SK-N-SH treated with all-trans-retinoic acid at 6 μM for 48 hours (cell line): ENCODE data around the gene F11R.
"Not testable (repeated sequence)": the region's sequence is repeated elsewhere in the genome, so short reads cannot be mapped to it uniquely, and the experiment has no call there.

Experiments used
- ARNTL ChIP-seq: fragments of 450-650 bp; formaldehyde crosslinking; IDR thresholded peaks from 2 replicates; pipeline ENCODE4 v1.5.0; 2020; ENCODE audit warnings: low read depth, mild to moderate bottlenecking, moderate library complexity, borderline replicate concordance
- ESRRG ChIP-seq: fragments of 250-450 bp; sonication (Bioruptor Pico); IDR thresholded peaks from 2 replicates; pipeline ENCODE4 v1.6.1; 2021; ENCODE audit warnings: mild to moderate bottlenecking
- ISL1 ChIP-seq: fragments of 250-450 bp; sonication (Bioruptor Pico); IDR thresholded peaks from 2 replicates; pipeline ENCODE4 v2.1.2; 2022; ENCODE audit warnings: mild to moderate bottlenecking, moderate library complexity
- OSR1 ChIP-seq: fragments of 250-450 bp; sonication (Bioruptor Pico); IDR thresholded peaks from 2 replicates; pipeline ENCODE4 v1.8.0; 2022; ENCODE audit warnings: moderate library complexity, mild to moderate bottlenecking, inconsistent platforms
- PATZ1 ChIP-seq: fragments of 250-450 bp; sonication (Bioruptor Pico); IDR thresholded peaks from 2 replicates; pipeline ENCODE4 v1.8.0; 2020; ENCODE audit warnings: mild to moderate bottlenecking, moderate library complexity, borderline replicate concordance
- RARB ChIP-seq: fragments of 250-450 bp; sonication (Bioruptor Pico); IDR thresholded peaks from 2 replicates; pipeline ENCODE4 v1.8.0; 2021; ENCODE audit warnings: mild to moderate bottlenecking, moderate library complexity
- TSHZ2 ChIP-seq: fragments of 250-450 bp; sonication (Bioruptor Pico); IDR thresholded peaks from 2 replicates; pipeline ENCODE4 v1.5.0; 2020; ENCODE audit warnings: mild to moderate bottlenecking, moderate library complexity
- ZFP3 ChIP-seq: fragments of 250-450 bp; sonication (Bioruptor Pico); IDR thresholded peaks from 2 replicates; pipeline ENCODE4 v1.5.0; 2020; ENCODE audit warnings: mild to moderate bottlenecking, moderate library complexity
- ZFP30 ChIP-seq: fragments of 450-650 bp; formaldehyde crosslinking; IDR thresholded peaks from 2 replicates; pipeline ENCODE4 v1.5.0; 2022; ENCODE audit warnings: mild to moderate bottlenecking, moderate library complexity

DNA sequence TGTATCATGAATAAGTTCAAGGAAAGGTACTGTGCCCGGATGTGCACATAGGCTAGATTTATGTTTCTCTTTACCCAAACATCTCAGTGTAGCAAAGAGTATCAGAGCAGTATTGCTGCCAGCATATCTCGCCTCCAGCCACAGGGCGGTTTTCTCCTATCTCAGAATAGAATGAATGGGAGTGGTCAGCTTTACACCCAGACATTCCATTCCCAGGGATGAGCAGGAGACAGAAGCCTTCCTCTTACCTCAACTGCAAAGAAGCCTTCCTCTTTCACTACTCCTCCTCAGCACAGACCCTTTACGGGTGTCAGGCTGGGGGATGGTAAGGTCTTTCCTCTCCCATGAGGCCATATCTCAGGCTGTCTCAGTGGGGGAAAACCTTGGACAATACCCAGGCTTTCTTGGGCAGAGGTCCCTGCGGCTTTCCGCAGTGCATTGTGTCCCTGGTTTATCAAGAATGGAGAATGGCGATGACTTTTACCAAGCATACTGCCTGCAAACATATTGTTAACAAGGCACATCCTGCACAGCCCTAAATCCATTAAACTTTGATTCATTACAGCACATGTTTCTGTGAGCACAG is 73.7 kb downstream of the F11R start:
- not testable (repeated sequence) for TF ChIP-seq ZFP30 (CRISPR knock-in tag); ISL1; ZFP3 (CRISPR knock-in tag); TSHZ2 (CRISPR knock-in tag); ESRRG (CRISPR knock-in tag); ARNTL; PATZ1 (CRISPR knock-in tag); RARB; OSR1 (CRISPR knock-in tag)
